ENCODE results near the gene PRDM15.

- no peak for TF ChIP-seq CTCF (IDR thresholded peaks at IDR 0.05; ENCODE audit: low read length)
- TF ChIP-seq EZH2 (optimal IDR thresholded peaks at IDR 0.05; ENCODE audit: low read depth, low read length) = no peak
These were observed 124.7 kb downstream of the PRDM15 start for GRCh38 chr21:41754479-41754891.
